HepG2 (cell line): ENCODE data around the gene PID1. TPM values are rescaled to one million over a fixed set of nuclear protein-coding genes. Genes with fewer than 3 reads are reported as not detected.

Experiments
- ATAC-seq: fragments of 200-7000 bp; cut with Tn5 transposase; 3 replicates; pipeline ENCODE4 v1.9.1; 2020; ENCODE audit warnings: mild to moderate bottlenecking, moderate library complexity
- BruUV-seq: library from RNA; stranded (reverse); fragments of 400-500 nt; replicated peaks from 2 replicates; lab custom pipeline; 2021; lab: Mats Ljungman, UMichigan
- CTCF ChIA-PET: fragments of 300-600 bp; formaldehyde crosslinking; extraction: SDS; loops from one replicate; lab custom pipeline; 2021; ENCODE audit warnings: low total read pairs, inconsistent platforms, low intra/inter-chr PET ratio; lab: Yijun Ruan, JAX
- POLR2A ChIA-PET: fragments of 350-600 bp; sonication (Branson Sonifier 250); formaldehyde crosslinking; loops from one replicate; lab custom pipeline; 2020; ENCODE audit warnings: antibody characterized with exemption, inconsistent platforms; lab: Yijun Ruan, JAX
- DNase-seq: peaks from one replicate; pipeline ENCODE4 v3.0.0-alpha.2; 2015; ENCODE audit warnings: low spot score
- FAIRE-seq: peaks from 3 replicates; lab custom pipeline; 2011; peaks lifted over from hg19 to GRCh38; lab: Jason Lieb, UNC
- H2AFZ ChIP-seq: one replicate; pipeline ENCODE4 v1.6.1; 2011; ENCODE audit warnings: low read length, inconsistent platforms
- H3K27ac ChIP-seq: fragments of 300-600 bp; 3 replicates; pipeline ENCODE4 v1.8.0; 2011; ENCODE audit warnings: mixed run types, mild to moderate bottlenecking, mixed read lengths, low read length, inconsistent platforms; ENCODE audit not compliant: insufficient read depth; ENCODE audit errors: extremely low read length
- H3K27me3 ChIP-seq, 2 experiments: fragments of 200-600 bp in 1 of 2; 2 replicates in 1 of 2; 3 replicates in 1 of 2; pipeline versions ENCODE4 v1.6.0 to v1.8.0; 2011; ENCODE audit warnings: low read length in 2 of 2, mild to moderate bottlenecking in 2 of 2, moderate library complexity in 2 of 2, inconsistent platforms in 1 of 2; ENCODE audit not compliant: insufficient read depth in 2 of 2, control insufficient read depth in 1 of 2
- H3K36me3 ChIP-seq, 2 experiments: fragments of 200-600 bp in 1 of 2; replicated peaks in 1 of 2; 2 replicates in 1 of 2; 3 replicates in 1 of 2; pipeline versions ENCODE4 v1.5.1 to v1.8.0; 2011; ENCODE audit warnings: low read length in 2 of 2, inconsistent platforms in 1 of 2; ENCODE audit not compliant: insufficient read depth in 2 of 2, control insufficient read depth in 1 of 2
- H3K4me1 ChIP-seq: 2 replicates; pipeline ENCODE4 v1.5.1; 2012; ENCODE audit warnings: low read length, inconsistent platforms; ENCODE audit not compliant: insufficient read depth
- H3K4me2 ChIP-seq: 2 replicates; pipeline ENCODE4 v1.6.0; 2011; ENCODE audit warnings: low read depth, low read length, inconsistent platforms
- H3K4me3 ChIP-seq, 3 experiments: fragments of 200-600 bp in 1 of 3; sonication (generic), shearing (Covaris generic) in 1 of 3; replicated peaks in 1 of 3; 2 replicates each; pipeline ENCODE4 v1.5.1; 2011 to 2016; ENCODE audit warnings: low read length in 3 of 3, inconsistent platforms in 2 of 3, low read depth in 2 of 3, mild to moderate bottlenecking in 2 of 3, control low read depth in 1 of 3, mixed read lengths in 1 of 3; ENCODE audit not compliant: insufficient read depth in 1 of 3
- H3K79me2 ChIP-seq: one replicate; pipeline ENCODE4 v1.6.1; 2011; ENCODE audit warnings: low read length, inconsistent platforms; ENCODE audit not compliant: insufficient read depth
- H3K9ac ChIP-seq: 2 replicates; pipeline ENCODE4 v1.6.0; 2011; ENCODE audit warnings: mild to moderate bottlenecking, low read depth, low read length, inconsistent platforms; ENCODE audit not compliant: insufficient read depth
- H3K9me3 ChIP-seq: 2 replicates; pipeline ENCODE4 v1.5.1; 2012; ENCODE audit warnings: mild to moderate bottlenecking, low read length
- H4K20me1 ChIP-seq: 2 replicates; pipeline ENCODE4 v1.6.0; 2011; ENCODE audit warnings: inconsistent platforms, mild to moderate bottlenecking, low read length, moderate library complexity; ENCODE audit not compliant: insufficient read depth
- DRAP1 ChIP-seq: IDR thresholded peaks from 2 replicates; pipeline ENCODE4 v1.6.1; 2016; ENCODE audit warnings: missing genetic modification reagents, missing compliant biosample characterization
- EHMT2 ChIP-seq: fragments of 200-600 bp; sonication (generic); IDR thresholded peaks from 2 replicates; pipeline ENCODE4 v1.7.0; 2017; ENCODE audit warnings: antibody characterized with exemption, low read depth, low read length, borderline replicate concordance
- FOSL2 ChIP-seq: sonication (generic); formaldehyde crosslinking; IDR thresholded peaks from 2 replicates; pipeline ENCODE4 v1.4.0; 2020; ENCODE audit warnings: missing genetic modification reagents
- FOXK1 ChIP-seq: sonication (generic); formaldehyde crosslinking; IDR thresholded peaks from 2 replicates; pipeline ENCODE4 v1.4.0; 2020; ENCODE audit warnings: low read depth, missing genetic modification reagents, borderline replicate concordance
- KMT2B ChIP-seq: IDR thresholded peaks from 2 replicates; pipeline ENCODE4 v1.6.1; 2016; ENCODE audit warnings: missing genetic modification reagents, missing compliant biosample characterization
- MXI1 ChIP-seq: IDR thresholded peaks from 3 replicates; pipeline ENCODE4 v1.6.1; 2012; ENCODE audit warnings: low read depth, low read length, inconsistent platforms, borderline replicate concordance
- PAWR ChIP-seq: sonication (generic); formaldehyde crosslinking; IDR thresholded peaks from 2 replicates; pipeline ENCODE4 v1.4.0; 2020; ENCODE audit warnings: missing genetic modification reagents, mild to moderate bottlenecking, borderline replicate concordance
- PAXIP1 ChIP-seq: sonication (generic); formaldehyde crosslinking; conservative IDR thresholded peaks from 2 replicates; pipeline ENCODE4 v1.4.0; 2020; ENCODE audit warnings: mild to moderate bottlenecking, missing genetic modification reagents, moderate library complexity
- RAD51 ChIP-seq: fragments of 450-650 bp; IDR thresholded peaks from 2 replicates; pipeline ENCODE4 v1.6.1; 2016; ENCODE audit warnings: borderline replicate concordance
- RBM22 ChIP-seq: fragments of 200-400 bp; formaldehyde crosslinking; optimal IDR thresholded peaks from 2 replicates; pipeline ENCODE3; 2017; ENCODE audit warnings: mild to moderate bottlenecking, low read length, moderate library complexity
- YEATS4 ChIP-seq: sonication (generic); formaldehyde crosslinking; IDR thresholded peaks from 2 replicates; pipeline ENCODE4 v1.4.0; 2020; ENCODE audit warnings: missing genetic modification reagents, borderline replicate concordance
- ZBTB1 ChIP-seq: sonication (generic); formaldehyde crosslinking; IDR thresholded peaks from 2 replicates; pipeline ENCODE4 v1.4.0; 2020; ENCODE audit warnings: missing genetic modification reagents, borderline replicate concordance
- ZBTB2 ChIP-seq: sonication (generic); formaldehyde crosslinking; IDR thresholded peaks from 2 replicates; pipeline ENCODE4 v1.8.0; 2022; ENCODE audit warnings: low read depth, missing genetic modification reagents
- ZNF274 ChIP-seq: sonication (generic); formaldehyde crosslinking; IDR thresholded peaks from 2 replicates; pipeline ENCODE4 v1.5.1; 2020; ENCODE audit warnings: mild to moderate bottlenecking, missing genetic modification reagents
- ZNF331 ChIP-seq: sonication (generic); formaldehyde crosslinking; IDR thresholded peaks from 2 replicates; pipeline ENCODE4 v1.4.0; 2020; ENCODE audit warnings: missing genetic modification reagents
- ZNF430 ChIP-seq: sonication (generic); formaldehyde crosslinking; IDR thresholded peaks from 2 replicates; pipeline ENCODE4 v1.9.0; 2021; ENCODE audit warnings: mild to moderate bottlenecking, missing genetic modification reagents
- ZNF607 ChIP-seq: sonication (generic); formaldehyde crosslinking; IDR thresholded peaks from 2 replicates; pipeline ENCODE4 v1.5.1; 2020; ENCODE audit warnings: missing genetic modification reagents, mild to moderate bottlenecking, borderline replicate concordance
- WGBS: methylation state at CpG from one replicate; pipeline ENCODE4 v1.1.6; 2017; ENCODE audit warnings: low lambda C conversion rate; 5-methylcytosine and 5-hydroxymethylcytosine counted together
- in situ Hi-C: cut with HindIII; loops from 2 replicates; pipeline ENCODE4 v1.10.0; 2017; ENCODE audit warnings: low pct_unique_long_range_greater_than_20kb; ENCODE audit not compliant: extremely low pct_ligation_motif_present
- intact Hi-C: fragments of 100-400 bp; cut with micrococcal nuclease; formaldehyde crosslinking; loops from one replicate; pipeline ENCODE4 v1.10.0; 2022; ENCODE audit not compliant: unreplicated experiment
- polyA plus RNA-seq, 8 experiments: library from polyadenylated mRNA; depleted of rRNA in 3 of 8; stranded (reverse) in 7 of 8; unstranded in 1 of 8; fragments of >200 nt; fragmentation: Illumina TruSeq in 4 of 8; extraction: Trizol in 4 of 8; gene quantifications; 2 replicates each; pipeline versions ENCODE4 v1.2.1 to v1.2.3, GENCODE V29; 2011 to 2016; ENCODE audit warnings: low read depth in 4 of 8, missing spikeins in 1 of 8, mixed read lengths in 1 of 8; ENCODE audit not compliant: insufficient read depth in 1 of 8
- total RNA-seq, 5 experiments: library from RNA; depleted of rRNA; stranded (reverse); fragments of >200 nt; fragmentation: Illumina TruSeq; extraction: Trizol; gene quantifications; 2 replicates each; pipeline ENCODE4 v1.2.3, GENCODE V29; 2016; ENCODE audit warnings: low read depth in 1 of 5
- TF ChIP-seq, protein P1 (sequence below): sonication (generic); formaldehyde crosslinking; IDR thresholded peaks from 2 replicates; pipeline ENCODE4 v1.4.0; 2020; ENCODE audit warnings: low read depth, mild to moderate bottlenecking, missing genetic modification reagents

PID1 gene
- total and polyA plus RNA-seq, 2 of the 13 experiments (the other 11 are each of a cell fraction or from before 2014, with no cell fraction given), result 0.15 to 0.18 TPM

DNA sequence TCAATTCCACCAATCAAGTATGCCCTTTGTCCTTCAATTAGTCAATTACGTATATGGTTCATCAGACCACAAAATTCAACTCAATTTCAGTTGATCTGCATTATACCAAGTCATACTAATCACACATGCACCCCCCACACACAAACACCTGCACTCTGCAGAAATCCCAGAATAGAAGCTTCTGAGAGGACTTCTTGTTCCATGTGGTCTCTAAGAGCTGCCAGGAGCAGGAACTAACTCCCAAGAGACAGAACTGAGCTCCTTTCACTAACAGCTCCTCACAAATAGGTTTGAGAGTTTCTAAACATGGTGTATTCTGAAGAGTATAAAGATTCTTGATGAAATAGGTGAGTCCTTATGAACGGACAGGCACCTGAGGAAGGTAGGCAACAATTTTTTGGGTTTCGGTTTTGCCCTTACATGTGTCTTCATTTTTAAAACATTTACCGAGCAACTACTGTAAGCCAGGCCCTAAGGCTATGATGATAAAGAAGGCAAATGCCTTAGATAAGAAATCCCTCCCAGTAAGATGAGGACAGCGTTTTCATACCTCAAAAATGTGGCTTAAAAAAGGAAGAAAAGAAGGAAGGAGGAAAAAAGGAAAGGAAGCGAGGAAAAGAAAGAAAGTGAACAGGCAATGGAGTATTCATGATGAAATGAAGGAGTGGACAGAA, 183.1 kb downstream of the PID1 start (continued):
- TF ChIP-seq RBM22 (no peak), PAWR (CRISPR knock-in tag) (no peak), FOSL2 (CRISPR knock-in tag) (no peak), RAD51 (no peak), ZBTB2 (CRISPR knock-in tag) (no peak), MXI1 (no peak), DRAP1 (CRISPR knock-in tag) (no peak), ZNF331 (no peak)

DNA sequence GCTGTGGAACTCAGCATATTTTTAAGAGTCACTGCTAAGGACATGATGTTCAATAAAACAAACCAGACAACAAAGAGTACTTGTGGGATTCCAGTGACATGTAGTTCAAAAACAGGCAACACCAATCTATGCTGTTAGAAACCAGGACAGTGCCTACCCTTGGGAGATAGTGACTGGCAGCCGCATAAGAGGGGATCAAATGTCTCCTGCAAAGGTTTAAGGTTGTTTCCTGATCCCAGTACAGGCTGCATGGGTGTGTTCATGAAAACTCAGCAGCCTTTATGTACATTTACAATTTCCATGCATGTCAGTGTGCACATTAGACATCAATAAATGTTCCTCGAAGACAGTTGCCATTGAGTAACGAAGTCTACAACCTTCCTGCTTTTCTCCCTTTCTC, 183.8 kb downstream of the PID1 start:
- DNase-seq (no peak), ATAC-seq (no peak), FAIRE-seq (no peak)
- no peak overlapping the region for H2AFZ ChIP-seq
- H3K27me3 ChIP-seq, result no peaks in the 10 kb centered on the region
- H3K4me1 ChIP-seq, result no peaks in the 10 kb centered on the region
- intact Hi-C loops, result no loop called here
- WGBS, result 57% methylated on average over 3 of the region's 3 CpGs
- in situ Hi-C loops, result no loop called here
- H3K9ac ChIP-seq, result no peak overlapping the region
- H3K9me3 ChIP-seq, result peaks cover 96% of the 10 kb centered on the region
- no peaks in the 10 kb centered on the region for H3K36me3 ChIP-seq
- H4K20me1 ChIP-seq, result no peaks in the 10 kb centered on the region
- CTCF ChIA-PET, result no interaction called here
- POLR2A ChIA-PET, result no interaction called here
- no peaks in the 10 kb centered on the region for H3K79me2 ChIP-seq
- no peak overlapping the region for H3K4me2 ChIP-seq
- no peak overlapping the region for H3K27ac ChIP-seq
- H3K4me3 ChIP-seq, result no peak overlapping the region
- BruUV-seq, result no TSS peak
- TF ChIP-seq ZNF274 (CRISPR knock-in tag) (no peak), ZNF607 (no peak), FOXK1 (no peak), YEATS4 (no peak), ZBTB1 (CRISPR knock-in tag) (no peak), KMT2B (CRISPR knock-in tag) (no peak), ZNF430 (CRISPR knock-in tag) (no peak), PAXIP1 (CRISPR knock-in tag) (no peak), EHMT2 (no peak)
- TF ChIP-seq, protein P1, sequence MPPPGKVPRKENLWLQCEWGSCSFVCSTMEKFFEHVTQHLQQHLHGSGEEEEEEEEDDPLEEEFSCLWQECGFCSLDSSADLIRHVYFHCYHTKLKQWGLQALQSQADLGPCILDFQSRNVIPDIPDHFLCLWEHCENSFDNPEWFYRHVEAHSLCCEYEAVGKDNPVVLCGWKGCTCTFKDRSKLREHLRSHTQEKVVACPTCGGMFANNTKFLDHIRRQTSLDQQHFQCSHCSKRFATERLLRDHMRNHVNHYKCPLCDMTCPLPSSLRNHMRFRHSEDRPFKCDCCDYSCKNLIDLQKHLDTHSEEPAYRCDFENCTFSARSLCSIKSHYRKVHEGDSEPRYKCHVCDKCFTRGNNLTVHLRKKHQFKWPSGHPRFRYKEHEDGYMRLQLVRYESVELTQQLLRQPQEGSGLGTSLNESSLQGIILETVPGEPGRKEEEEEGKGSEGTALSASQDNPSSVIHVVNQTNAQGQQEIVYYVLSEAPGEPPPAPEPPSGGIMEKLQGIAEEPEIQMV (CRISPR knock-in tag), result no peak
